GM23338 (cell line): ENCODE results near the gene SERGEF. TPM values are rescaled to one million over a fixed set of nuclear protein-coding genes. Genes with fewer than 3 reads are reported as not detected.

Source experiments
- ATAC-seq: fragments of 200-7000 bp; cut with Tn5 transposase; 3 replicates; pipeline ENCODE4 v1.9.1; 2020
- DNase-seq: peaks from one replicate; pipeline ENCODE4 v3.0.0-alpha.2; 2015; ENCODE audit warnings: low spot score
- H2AFZ ChIP-seq: fragments of 200-600 bp; sonication (generic); 2 replicates; pipeline ENCODE4 v1.8.0; 2016; ENCODE audit warnings: antibody characterized with exemption, mild to moderate bottlenecking, moderate library complexity
- H3F3A ChIP-seq: fragments of 200-600 bp; sonication (generic); replicated peaks from 2 replicates; pipeline ENCODE4 v1.8.0; 2017; ENCODE audit warnings: antibody characterized with exemption, mixed run types, low read depth
- H3K27ac ChIP-seq: fragments of 200-600 bp; sonication (generic); 2 replicates; pipeline ENCODE4 v1.6.1; 2016; ENCODE audit warnings: low read depth
- H3K27me3 ChIP-seq: fragments of 200-600 bp; sonication (generic); 2 replicates; pipeline ENCODE4 v1.8.0; 2016; ENCODE audit warnings: mild to moderate bottlenecking, mixed run types, moderate library complexity; ENCODE audit not compliant: insufficient read depth
- H3K36me3 ChIP-seq: fragments of 200-600 bp; sonication (generic); 2 replicates; pipeline ENCODE4 v1.8.0; 2016; ENCODE audit warnings: mild to moderate bottlenecking; ENCODE audit not compliant: insufficient read depth
- H3K4me1 ChIP-seq: fragments of 200-600 bp; sonication (generic); 2 replicates; pipeline ENCODE4 v1.8.0; 2016; ENCODE audit warnings: mild to moderate bottlenecking, moderate library complexity; ENCODE audit not compliant: insufficient read depth
- H3K4me2 ChIP-seq: fragments of 200-600 bp; sonication (generic); 2 replicates; pipeline ENCODE4 v1.7.1; 2017; ENCODE audit warnings: mixed run types
- H3K4me3 ChIP-seq: fragments of 200-600 bp; sonication (generic); 2 replicates; pipeline ENCODE4 v1.6.1; 2016; ENCODE audit warnings: mixed run types
- H3K79me2 ChIP-seq: fragments of 200-600 bp; sonication (generic); replicated peaks from 2 replicates; pipeline ENCODE4 v1.8.0; 2017; ENCODE audit warnings: mild to moderate bottlenecking; ENCODE audit not compliant: insufficient read depth
- H3K9me2 ChIP-seq: fragments of 200-600 bp; sonication (generic); 2 replicates; pipeline ENCODE4 v1.8.0; 2017; ENCODE audit not compliant: insufficient read depth
- H4K20me1 ChIP-seq: fragments of 200-600 bp; sonication (generic); replicated peaks from 2 replicates; pipeline ENCODE4 v1.8.0; 2017; ENCODE audit warnings: mild to moderate bottlenecking; ENCODE audit not compliant: insufficient read depth
- H3K27ac Mint-ChIP-seq: 2 replicates; pipeline ENCODE4 v1.8.0; 2020; ENCODE audit warnings: inconsistent platforms, mild to moderate bottlenecking, moderate library complexity, mixed read lengths
- H3K27me3 Mint-ChIP-seq: 3 replicates; pipeline ENCODE4 v1.8.0; 2022; ENCODE audit warnings: low read depth, mild to moderate bottlenecking, moderate library complexity, mixed read lengths, inconsistent platforms; ENCODE audit not compliant: insufficient read depth, poor library complexity
- H3K36me3 Mint-ChIP-seq: 3 replicates; pipeline ENCODE4 v1.8.0; 2021; ENCODE audit warnings: low read depth, mild to moderate bottlenecking, inconsistent platforms, moderate library complexity, mixed read lengths
- H3K4me1 Mint-ChIP-seq: 3 replicates; pipeline ENCODE4 v1.8.0; 2020; ENCODE audit warnings: mild to moderate bottlenecking, inconsistent platforms, mixed read lengths
- H3K4me3 Mint-ChIP-seq: 3 replicates; pipeline ENCODE4 v1.8.0; 2021; ENCODE audit warnings: moderate library complexity, mild to moderate bottlenecking, inconsistent platforms, mixed read lengths
- H3K9me3 Mint-ChIP-seq: 3 replicates; pipeline ENCODE4 v1.8.0; 2020; ENCODE audit warnings: moderate library complexity, mild to moderate bottlenecking, inconsistent platforms, mixed read lengths
- CREB1 ChIP-seq: fragments of 250-450 bp; sonication (Bioruptor Pico); IDR thresholded peaks from 2 replicates; pipeline ENCODE4 v1.5.0; 2020; ENCODE audit warnings: low read depth, mild to moderate bottlenecking, moderate library complexity
- CTCF ChIP-seq, 2 experiments: fragments of 200-600 bp in 1 of 2; sonication (generic) in 1 of 2; conservative IDR thresholded peaks; 2 replicates each; pipeline versions ENCODE4 v1.5.1 to v1.6.1; 2016 to 2017; ENCODE audit warnings: antibody characterized with exemption in 2 of 2, low read depth in 2 of 2, mild to moderate bottlenecking in 2 of 2, moderate library complexity in 1 of 2
- ETS1 ChIP-seq: IDR thresholded peaks from 2 replicates; pipeline ENCODE4 v1.6.1; 2016; ENCODE audit warnings: antibody characterized with exemption
- EZH2 ChIP-seq: fragments of 200-600 bp; sonication (generic); IDR thresholded peaks from one replicate; pipeline ENCODE4 v1.8.0; 2017; ENCODE audit warnings: antibody characterized with exemption, mild to moderate bottlenecking, low read depth; ENCODE audit not compliant: unreplicated experiment
- EZH2phosphoT487 ChIP-seq: fragments of 200-600 bp; sonication (generic); IDR thresholded peaks from one replicate; pipeline ENCODE4 v1.8.1; 2018; ENCODE audit warnings: antibody characterized with exemption; ENCODE audit not compliant: unreplicated experiment
- JUNB ChIP-seq: IDR thresholded peaks from one replicate; pipeline ENCODE4 v1.6.1; 2016; ENCODE audit warnings: antibody characterized with exemption; ENCODE audit not compliant: unreplicated experiment
- NANOG ChIP-seq: IDR thresholded peaks from 2 replicates; pipeline ENCODE4 v1.6.1; 2016; ENCODE audit warnings: antibody characterized with exemption, borderline replicate concordance
- POLR2AphosphoS5 ChIP-seq: IDR thresholded peaks from 2 replicates; pipeline ENCODE4 v1.6.1; 2016; ENCODE audit warnings: antibody characterized with exemption, low read depth
- REST ChIP-seq: IDR thresholded peaks from one replicate; pipeline ENCODE4 v1.6.1; 2018; ENCODE audit warnings: antibody characterized with exemption; ENCODE audit not compliant: unreplicated experiment
- STAT1 ChIP-seq: IDR thresholded peaks from one replicate; pipeline ENCODE4 v1.6.1; 2016; ENCODE audit warnings: antibody characterized with exemption; ENCODE audit not compliant: unreplicated experiment
- ZNF114 ChIP-seq: fragments of 250-450 bp; sonication (Bioruptor Pico); IDR thresholded peaks from 2 replicates; pipeline ENCODE4 v1.5.0; 2020; ENCODE audit warnings: mild to moderate bottlenecking, moderate library complexity
- ZNF331 ChIP-seq: fragments of 250-450 bp; sonication (Bioruptor Pico); IDR thresholded peaks from 2 replicates; pipeline ENCODE4 v1.5.0; 2020; ENCODE audit warnings: low read depth, mild to moderate bottlenecking, moderate library complexity
- ZNF462 ChIP-seq: fragments of 250-450 bp; sonication (Bioruptor Pico); IDR thresholded peaks from 2 replicates; pipeline ENCODE4 v1.5.0; 2020; ENCODE audit warnings: mild to moderate bottlenecking, moderate library complexity
- polyA plus RNA-seq: library from polyadenylated mRNA; unstranded; fragments of >200 nt; fragmentation: Nextera tagmentation; extraction: Ambion mirVana; gene quantifications from 2 replicates; pipeline ENCODE4 v1.2.1, GENCODE V29; 2016
- total RNA-seq: library from RNA; depleted of rRNA; stranded (reverse); fragments of >200 nt; shearing (Covaris generic); gene quantifications from 2 replicates; pipeline ENCODE4 v1.2.3, GENCODE V29; 2014

SERGEF gene
- total and polyA plus RNA-seq, 2 experiments from 2014 or later, result 24.2 to 27.9 TPM

DNA sequence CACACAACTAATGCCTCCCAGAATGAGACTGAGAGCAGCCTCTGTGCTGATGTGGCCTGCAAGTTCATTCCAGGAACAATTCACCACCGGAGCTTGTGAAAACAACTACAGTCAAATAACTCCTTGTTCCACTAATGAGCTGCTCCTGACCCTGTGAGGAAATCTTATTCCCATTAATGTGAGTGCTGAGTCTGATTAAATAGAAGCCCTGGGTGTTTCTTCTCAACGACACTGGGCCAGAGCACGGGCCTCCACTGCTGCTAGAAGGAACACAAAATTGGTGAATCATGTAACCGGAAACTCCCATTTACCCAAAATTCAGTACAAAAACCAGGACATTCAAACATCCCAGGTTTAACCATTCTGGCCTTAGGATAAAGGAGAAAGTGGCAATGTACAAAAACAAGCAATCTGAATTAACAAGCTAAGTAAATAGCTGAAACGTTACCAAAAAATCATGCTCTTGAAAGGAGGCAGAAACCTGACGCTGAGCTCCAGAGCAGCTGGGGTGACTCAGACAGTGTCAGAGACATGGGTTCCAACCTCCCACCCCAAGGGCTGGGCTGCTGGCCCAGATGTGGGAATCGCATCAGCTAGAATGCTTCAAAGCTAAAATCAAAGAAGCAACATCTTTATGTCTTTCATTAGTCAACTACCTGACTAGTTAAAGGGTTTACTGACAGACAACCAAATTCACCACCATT is 26.7 kb downstream of the SERGEF start:
- Histone ChIP-seq H3K79me2 (no peaks in the 10 kb centered on the region), H3K36me3 (0 out of 2 replicates have a peak, but pooled peaks cover 8% of the 10 kb centered on the region), H3F3A (no peaks in the 10 kb centered on the region), H3K27me3 (no peaks in the 10 kb centered on the region), H3K4me3 (no peak overlapping the region), H2AFZ (no peak overlapping the region), H3K4me1 (no peaks in the 10 kb centered on the region), H3K4me2 (no peak overlapping the region), H4K20me1 (0 out of 2 replicates have a peak, but pooled peaks cover 6% of the 10 kb centered on the region), H3K9me2 (no peaks in the 10 kb centered on the region), H3K27ac (no peak overlapping the region)
- no peak for TF ChIP-seq REST
- TF ChIP-seq ZNF114 (CRISPR knock-in tag), result no peak
- TF ChIP-seq STAT1, result no peak
- TF ChIP-seq ETS1, result no peak
- no peak for TF ChIP-seq POLR2AphosphoS5
- TF ChIP-seq EZH2phosphoT487, result no peak
- TF ChIP-seq JUNB, result no peak
- no peak for TF ChIP-seq ZNF331
- TF ChIP-seq EZH2, result no peak
- TF ChIP-seq ZNF462, result no peak
- TF ChIP-seq NANOG, result no peak
- no peak for TF ChIP-seq CREB1 (CRISPR knock-in tag)
- no peak for TF ChIP-seq CTCF (conservative IDR thresholded peaks at IDR 0.05; ENCODE audit: low read depth in 2 of 2)
- no peaks in the 10 kb centered on the region for H3K9me3 Mint-ChIP-seq
- DNase-seq, result no peak
- H3K27me3 Mint-ChIP-seq, result no peaks in the 10 kb centered on the region
- H3K27ac Mint-ChIP-seq, result no peak overlapping the region
- H3K4me1 Mint-ChIP-seq, result no peaks in the 10 kb centered on the region
- H3K36me3 Mint-ChIP-seq, result peaks cover 11% of the 10 kb centered on the region; the same call in 2 of the 3 replicates
- ATAC-seq, result no peak
- H3K4me3 Mint-ChIP-seq, result no peak overlapping the region
